ENCODE data around the gene FST. TPM values are rescaled to one million over a fixed set of nuclear protein-coding genes. Genes with fewer than 3 reads are reported as not detected.

The FST gene
- total RNA-seq, 5 donors from 2014 or later (not counting 1 experiment from before 2014, with no cell fraction given): 0.86 to 2.5 (median 1.5) TPM; not detected in 1

DNA sequence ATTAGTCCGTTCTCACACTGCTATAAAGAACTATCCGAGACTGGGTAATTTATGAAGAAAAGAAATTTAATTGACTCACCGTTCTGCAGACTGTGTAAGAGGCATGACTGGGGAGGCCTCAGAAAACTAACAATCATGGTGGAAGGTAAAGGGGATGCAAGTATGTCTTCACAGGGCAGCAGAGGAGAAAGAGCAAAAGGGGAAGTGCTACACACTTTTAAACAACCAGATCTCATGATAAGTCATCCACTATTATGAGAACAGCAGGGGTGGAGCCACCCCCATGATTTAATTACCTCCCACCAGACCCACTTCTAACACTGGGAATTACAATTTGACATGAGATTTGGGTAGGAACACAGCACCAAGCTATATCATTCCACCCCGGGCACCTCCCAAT is 26.6 kb downstream of the FST start:
- ATAC-seq (replicated peaks in 1 of 4) (no peak), DNase-seq (no peak)
- ChIA-PET CTCF (no interaction called here), POLR2A (no interaction called here)
- Mint-ChIP-seq H3K27ac (no peak overlapping the region), H3K9me3 (peaks cover 5 to 31% (median 22%) of the 10 kb centered on the region in 3 donors), H3K4me3 (no peak overlapping the region), H3K4me1 (no peaks in the 10 kb centered on the region), H3K27me3 (peaks cover 14 to 18% of the 10 kb centered on the region in 2 donors), H3K36me3 (no peaks in the 10 kb centered on the region)
- Histone ChIP-seq H3K36me3 (ENCODE audit: control insufficient read depth in 2 of 2, extremely low read depth in 1 of 2, insufficient read depth in 1 of 2, low read length in 1 of 2) (no peaks in the 10 kb centered on the region), H3K27me3 (replicated peaks in 1 of 2; ENCODE audit: control insufficient read depth in 2 of 2, extremely low read depth in 1 of 2, insufficient read depth in 2 of 2, low read length in 1 of 2) (peaks cover 0 to 5% of the 10 kb centered on the region in 2 experiments), H3K4me3 (ENCODE audit: control insufficient read depth in 1 of 2, extremely low read depth in 1 of 2, low read length in 1 of 2) (no peak overlapping the region), H3K4me1 (ENCODE audit: control insufficient read depth in 1 of 2, extremely low read depth in 1 of 2, insufficient read depth in 2 of 2, low read length in 2 of 2) (no peaks in the 10 kb centered on the region), H3K27ac (ENCODE audit: low read length) (no peak overlapping the region), H3K9me3 (no peaks in the 10 kb centered on the region)
- WGBS (ENCODE audit: insufficient coverage): 100% methylated on average over 1 of the region's 4 CpGs

DNA sequence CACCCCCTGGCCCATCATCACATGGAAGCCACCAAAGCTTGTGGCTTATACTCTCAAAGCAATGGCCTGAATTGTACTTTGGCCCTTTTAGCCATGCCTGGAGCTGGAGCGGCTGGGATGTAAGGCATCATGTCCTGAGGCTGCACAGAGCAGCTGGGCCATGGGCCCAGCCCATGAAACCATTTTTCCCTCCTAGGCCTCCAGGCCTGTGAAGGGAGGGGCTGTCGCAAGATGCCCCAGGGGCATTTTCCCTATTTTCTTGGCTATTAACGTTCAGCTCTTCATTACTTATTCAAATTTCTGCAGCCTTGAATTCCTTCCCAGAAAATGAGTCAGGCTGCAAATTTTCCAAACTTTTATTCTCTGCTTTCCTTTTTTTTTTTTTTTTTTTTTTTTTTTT is 27.7 kb downstream of the FST start:
- WGBS (ENCODE audit: insufficient coverage): 86% methylated on average over 1 of the region's 3 CpGs
- CTCF ChIA-PET: no interaction called here
- Mint-ChIP-seq H3K27ac (no peak overlapping the region), H3K9me3 (peaks cover 5 to 32% (median 22%) of the 10 kb centered on the region in 3 donors), H3K27me3 (peaks cover 7 to 11% of the 10 kb centered on the region in 2 donors), H3K36me3 (no peaks in the 10 kb centered on the region), H3K4me3 (no peak overlapping the region), H3K4me1 (no peaks in the 10 kb centered on the region)
- Histone ChIP-seq H3K4me3 (ENCODE audit: control insufficient read depth in 1 of 2, extremely low read depth in 1 of 2, low read length in 1 of 2) (no peak overlapping the region), H3K36me3 (ENCODE audit: control insufficient read depth in 2 of 2, extremely low read depth in 1 of 2, insufficient read depth in 1 of 2, low read length in 1 of 2) (no peaks in the 10 kb centered on the region), H3K27me3 (replicated peaks in 1 of 2; ENCODE audit: control insufficient read depth in 2 of 2, extremely low read depth in 1 of 2, insufficient read depth in 2 of 2, low read length in 1 of 2) (peaks cover 0 to 3% of the 10 kb centered on the region in 2 experiments), H3K9me3 (no peaks in the 10 kb centered on the region), H3K4me1 (ENCODE audit: control insufficient read depth in 1 of 2, extremely low read depth in 1 of 2, insufficient read depth in 2 of 2, low read length in 2 of 2) (no peaks in the 10 kb centered on the region), H3K27ac (ENCODE audit: low read length) (no peak overlapping the region)
- DNase-seq (no peak), ATAC-seq (replicated peaks in 1 of 4) (no peak)
- POLR2A ChIA-PET: no interaction called here

DNA sequence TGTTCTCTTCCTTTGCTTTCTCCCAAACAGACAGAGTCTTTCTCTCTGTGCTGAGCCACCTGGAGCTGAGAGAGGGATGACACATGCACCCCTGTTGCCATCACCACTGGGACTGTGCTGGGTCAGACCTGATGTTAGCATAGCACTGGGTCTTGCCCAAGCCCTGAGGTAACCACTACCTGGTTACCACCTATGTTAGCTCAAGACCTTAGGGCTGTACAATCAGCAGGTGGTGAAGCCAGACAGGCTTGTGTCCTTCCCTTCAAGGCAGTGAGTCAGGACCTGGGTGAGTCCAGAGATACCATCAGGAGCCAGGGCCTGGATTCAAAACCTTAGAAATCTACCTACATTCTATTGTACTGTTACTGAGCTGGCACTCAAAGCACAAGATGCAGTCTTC is 32.1 kb downstream of the FST start:
- ChIA-PET CTCF (no interaction called here), POLR2A (no interaction called here)
- peaks cover 1 to 9% of the 10 kb centered on the region in 2 donors for H3K27me3 Mint-ChIP-seq
- H3K4me3 Mint-ChIP-seq: no peak overlapping the region
- H3K4me3 ChIP-seq (ENCODE audit: control insufficient read depth in 1 of 2, extremely low read depth in 1 of 2, low read length in 1 of 2): no peak overlapping the region
- no peaks in the 10 kb centered on the region for H3K4me1 Mint-ChIP-seq
- H3K27me3 ChIP-seq (replicated peaks in 1 of 2; ENCODE audit: control insufficient read depth in 2 of 2, extremely low read depth in 1 of 2, insufficient read depth in 2 of 2, low read length in 1 of 2): peaks cover 0 to 8% of the 10 kb centered on the region in 2 experiments
- H3K9me3 ChIP-seq: no peaks in the 10 kb centered on the region
- DNase-seq (no peak), ATAC-seq (replicated peaks in 1 of 4) (no peak)
- no peak overlapping the region for H3K27ac Mint-ChIP-seq
- H3K36me3 ChIP-seq (ENCODE audit: control insufficient read depth in 2 of 2, extremely low read depth in 1 of 2, insufficient read depth in 1 of 2, low read length in 1 of 2): no peaks in the 10 kb centered on the region
- peaks cover 5 to 32% (median 22%) of the 10 kb centered on the region in 3 donors for H3K9me3 Mint-ChIP-seq
- H3K27ac ChIP-seq (ENCODE audit: low read length): no peak overlapping the region
- H3K36me3 Mint-ChIP-seq: no peaks in the 10 kb centered on the region
- H3K4me1 ChIP-seq (ENCODE audit: control insufficient read depth in 1 of 2, extremely low read depth in 1 of 2, insufficient read depth in 2 of 2, low read length in 2 of 2): no peaks in the 10 kb centered on the region

DNA sequence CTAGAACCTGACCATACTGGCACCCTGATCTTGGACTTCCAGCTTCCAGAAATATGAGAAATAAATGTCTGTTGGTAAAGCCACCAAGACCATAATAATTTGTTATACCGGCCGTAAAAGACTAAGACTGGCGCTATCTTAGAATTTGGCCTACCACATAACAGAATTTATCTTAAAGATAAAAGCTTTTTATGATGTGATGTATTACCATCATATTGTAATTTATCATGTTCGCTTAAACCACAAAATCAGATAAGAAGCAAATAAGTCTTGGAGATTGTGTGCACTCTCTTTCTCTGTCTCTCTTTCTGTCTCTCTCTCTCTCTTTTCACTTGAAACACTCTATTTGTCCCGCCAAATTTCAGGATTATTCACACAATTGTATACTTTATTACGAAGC is 35.6 kb downstream of the FST start:
- Mint-ChIP-seq H3K27me3 (peaks cover 0 to 18% of the 10 kb centered on the region in 2 donors), H3K4me3 (no peak overlapping the region), H3K9me3 (peaks cover 8 to 18% (median 12%) of the 10 kb centered on the region in 3 donors), H3K27ac (no peak overlapping the region), H3K36me3 (no peaks in the 10 kb centered on the region), H3K4me1 (no peaks in the 10 kb centered on the region)
- ATAC-seq (replicated peaks in 1 of 4): no peak
- no peaks in the 10 kb centered on the region for H3K4me1 ChIP-seq (ENCODE audit: control insufficient read depth in 1 of 2, extremely low read depth in 1 of 2, insufficient read depth in 2 of 2, low read length in 2 of 2)
- no CpG with 5 or more reads among the region's 6 CpGs for WGBS (ENCODE audit: insufficient coverage)
- H3K36me3 ChIP-seq (ENCODE audit: control insufficient read depth in 2 of 2, extremely low read depth in 1 of 2, insufficient read depth in 1 of 2, low read length in 1 of 2): no peaks in the 10 kb centered on the region
- H3K27me3 ChIP-seq (replicated peaks in 1 of 2; ENCODE audit: control insufficient read depth in 2 of 2, extremely low read depth in 1 of 2, insufficient read depth in 2 of 2, low read length in 1 of 2): peaks cover 0 to 8% of the 10 kb centered on the region in 2 experiments
- H3K27ac ChIP-seq (ENCODE audit: low read length): no peak overlapping the region
- POLR2A ChIA-PET: no interaction called here
- no peak overlapping the region for H3K4me3 ChIP-seq (ENCODE audit: control insufficient read depth in 1 of 2, extremely low read depth in 1 of 2, low read length in 1 of 2)
- no peaks in the 10 kb centered on the region for H3K9me3 ChIP-seq
- no peak for DNase-seq
- CTCF ChIA-PET: no interaction called here

DNA sequence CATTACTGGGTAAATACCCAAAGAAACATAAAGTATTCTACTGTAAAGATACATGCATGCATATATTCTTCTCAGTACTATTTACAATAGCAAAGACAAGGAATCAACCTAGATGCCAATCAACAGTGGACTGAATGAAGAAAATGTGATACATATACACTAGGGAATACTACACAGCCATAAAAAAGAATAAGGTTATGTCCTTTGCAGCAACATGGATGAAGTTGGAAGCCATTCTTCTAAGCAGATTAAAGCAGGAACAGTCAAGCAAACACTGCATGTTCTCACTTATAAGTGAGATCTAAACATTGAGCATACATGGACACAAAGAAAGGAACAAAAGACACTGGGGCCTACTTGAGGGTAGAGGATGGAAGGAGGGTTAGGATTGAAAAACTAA is 40.4 kb downstream of the FST start:
- H3K27me3 Mint-ChIP-seq: peaks cover 0 to 13% of the 10 kb centered on the region in 2 donors
- POLR2A ChIA-PET: no interaction called here

More for the DNA sequence above, 40.4 kb downstream of the FST start:
- no peaks in the 10 kb centered on the region for H3K36me3 ChIP-seq (ENCODE audit: control insufficient read depth in 2 of 2, extremely low read depth in 1 of 2, insufficient read depth in 1 of 2, low read length in 1 of 2)
- DNase-seq: no peak
- H3K4me3 ChIP-seq (ENCODE audit: control insufficient read depth in 1 of 2, extremely low read depth in 1 of 2, low read length in 1 of 2): no peak overlapping the region
- Mint-ChIP-seq H3K4me1 (no peaks in the 10 kb centered on the region), H3K4me3 (no peak overlapping the region), H3K9me3 (peaks cover 8 to 12% (median 9%) of the 10 kb centered on the region in 3 donors), H3K27ac (no peak overlapping the region), H3K36me3 (no peaks in the 10 kb centered on the region)
- ATAC-seq (replicated peaks in 1 of 4): no peak
- no peaks in the 10 kb centered on the region for H3K9me3 ChIP-seq
- no peaks in the 10 kb centered on the region for H3K27me3 ChIP-seq (replicated peaks in 1 of 2; ENCODE audit: control insufficient read depth in 2 of 2, extremely low read depth in 1 of 2, insufficient read depth in 2 of 2, low read length in 1 of 2)
- CTCF ChIA-PET: no interaction called here
- no peak overlapping the region for H3K27ac ChIP-seq (ENCODE audit: low read length)
- no peaks in the 10 kb centered on the region for H3K4me1 ChIP-seq (ENCODE audit: control insufficient read depth in 1 of 2, extremely low read depth in 1 of 2, insufficient read depth in 2 of 2, low read length in 2 of 2)

Other genes with a start within 250 kb of the FST start
- 10 to 100 TPM; 22.2 to 29.5 (median 25.0) TPM for gene NDUFS4, start 80.0 kb downstream of the FST start, total RNA-seq

Measured in T-cell (primary cell).